Globus pallidus (tissue), 1 donor: ENCODE results near the gene LIMK1.
"Not testable (repeated sequence)": the region's sequence is repeated elsewhere in the genome, so short reads cannot be mapped to it uniquely, and the experiment has no call there.

Experiments
- DNase-seq: peaks from one replicate; pipeline ENCODE4 v3.0.0-alpha.2; 2015; ENCODE audit warnings: low spot score

The LIMK1 gene

GRCh38 chr7:74083117-74083876 lies at the start of gene LIMK1:
Gene LIMK1, plus strand, starts transcription at chr7:74083804. Its CDS starts 187 bp downstream, at chr7:74083991.
- DNase-seq = peak; percentile 81

GRCh38 chr7:74037609-74038008 lies 46.0 kb upstream of the LIMK1 start:
- DNase-seq = no peak

GRCh38 chr7:74038194-74038961 lies 45.2 kb upstream of the LIMK1 start:
- no peak for DNase-seq

- DNase-seq = no peak
Observed at GRCh38 chr7:74039337-74039736, 44.3 kb upstream of the LIMK1 start.

GRCh38 chr7:74040101-74040790 lies 43.4 kb upstream of the LIMK1 start:
- no peak for DNase-seq

- DNase-seq = no peak
Observed at GRCh38 chr7:74040791-74041520, 42.6 kb upstream of the LIMK1 start.

- DNase-seq = peak; percentile 82
Observed at GRCh38 chr7:74042746-74043522, 40.7 kb upstream of the LIMK1 start.

- DNase-seq = no peak
Observed at GRCh38 chr7:74043523-74043951, 40.1 kb upstream of the LIMK1 start.

- peak; percentile 92 for DNase-seq
Observed at GRCh38 chr7:74044366-74045350, 38.9 kb upstream of the LIMK1 start.

GRCh38 chr7:74046581-74046980 lies 37.0 kb upstream of the LIMK1 start:
- not testable (repeated sequence) for DNase-seq

GRCh38 chr7:74047804-74048380 lies 35.7 kb upstream of the LIMK1 start:
- no peak for DNase-seq

GRCh38 chr7:74048999-74049599 lies 34.5 kb upstream of the LIMK1 start:
- DNase-seq = no peak

- DNase-seq = no peak
Observed at GRCh38 chr7:74049997-74050798, 33.4 kb upstream of the LIMK1 start.

- DNase-seq = no peak
Observed at GRCh38 chr7:74051193-74051592, 32.4 kb upstream of the LIMK1 start.

- DNase-seq = no peak
Observed at GRCh38 chr7:74051629-74052410, 31.8 kb upstream of the LIMK1 start.

- no peak for DNase-seq
Observed at GRCh38 chr7:74052628-74053027, 31.0 kb upstream of the LIMK1 start.

GRCh38 chr7:74053589-74054186 lies 29.9 kb upstream of the LIMK1 start:
- no peak for DNase-seq
